ENCODE measurements around the gene TNFSF8.

The TNFSF8 gene

DNA sequence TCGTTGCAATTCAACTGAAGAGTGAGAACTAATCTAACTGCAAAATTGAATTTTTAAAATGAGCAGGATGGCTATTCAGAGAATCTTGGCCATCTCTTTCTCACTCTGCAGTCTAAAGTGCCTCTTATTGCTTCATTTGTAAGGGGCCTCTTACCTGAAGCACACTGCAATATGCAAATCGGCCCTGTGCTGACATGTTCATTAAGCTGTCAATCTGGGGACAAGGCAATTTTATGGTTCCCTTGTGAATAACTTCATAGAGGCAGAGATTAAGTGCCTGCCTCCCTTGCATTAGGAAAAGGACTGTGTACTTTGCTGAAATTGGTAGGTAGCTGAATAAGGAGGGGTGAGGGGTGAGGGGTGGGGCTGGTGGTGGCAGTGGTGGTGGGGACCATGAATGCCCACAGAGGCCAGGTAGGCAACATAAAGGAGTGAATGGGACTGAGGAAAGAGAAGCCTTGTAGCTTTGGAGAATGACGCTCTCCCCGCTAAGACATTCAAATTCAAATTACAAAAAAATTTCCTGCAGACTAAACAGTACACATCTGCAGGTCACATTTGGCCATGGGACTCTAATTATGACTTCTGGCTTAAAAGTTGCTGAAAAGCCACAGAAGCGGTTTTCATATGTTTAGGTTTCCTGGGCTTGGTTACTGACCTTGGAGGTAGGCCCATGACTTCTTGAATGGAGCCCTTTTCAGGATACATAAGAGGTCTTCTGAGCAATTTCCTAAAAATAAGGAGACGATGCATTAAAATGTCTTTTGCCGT is 25.0 kb downstream of the TNFSF8 start:
- no peak for DNase-seq
- peaks cover 42% of the 10 kb centered on the region for H3K36me3 ChIP-seq (ENCODE audit: insufficient read depth, low read length)
- no peak overlapping the region for H3K4me2 ChIP-seq (ENCODE audit: insufficient read depth, low read length)
- H3K27ac ChIP-seq (ENCODE audit: low read length) = peak overlapping the region; percentile 55
- peaks cover 93% of the 10 kb centered on the region for H3K4me1 ChIP-seq (ENCODE audit: insufficient read depth, low read length)
- H3K4me3 ChIP-seq (ENCODE audit: low read depth in 1 of 2, low read length in 2 of 2) = no peak overlapping the region
- no peaks in the 10 kb centered on the region for H3K79me2 ChIP-seq (ENCODE audit: insufficient read depth, low read length)
- H3K9ac ChIP-seq (ENCODE audit: low read depth, low read length) = no peak overlapping the region
- H2AFZ ChIP-seq (ENCODE audit: low read depth, low read length) = no peak overlapping the region
- ATAC-seq (ENCODE audit: insufficient read depth, low read depth) = no peak
- no peaks in the 10 kb centered on the region for H3K9me3 ChIP-seq (ENCODE audit: insufficient read depth, low read length, severe bottlenecking)
- H4K20me1 ChIP-seq (ENCODE audit: insufficient read depth, low read length) = no peaks in the 10 kb centered on the region
- TF ChIP-seq EZH2 (IDR thresholded peaks at IDR 0.05; ENCODE audit: borderline replicate concordance, low read depth, low read length, severe bottlenecking) = no peak
- TF ChIP-seq, protein P1, sequence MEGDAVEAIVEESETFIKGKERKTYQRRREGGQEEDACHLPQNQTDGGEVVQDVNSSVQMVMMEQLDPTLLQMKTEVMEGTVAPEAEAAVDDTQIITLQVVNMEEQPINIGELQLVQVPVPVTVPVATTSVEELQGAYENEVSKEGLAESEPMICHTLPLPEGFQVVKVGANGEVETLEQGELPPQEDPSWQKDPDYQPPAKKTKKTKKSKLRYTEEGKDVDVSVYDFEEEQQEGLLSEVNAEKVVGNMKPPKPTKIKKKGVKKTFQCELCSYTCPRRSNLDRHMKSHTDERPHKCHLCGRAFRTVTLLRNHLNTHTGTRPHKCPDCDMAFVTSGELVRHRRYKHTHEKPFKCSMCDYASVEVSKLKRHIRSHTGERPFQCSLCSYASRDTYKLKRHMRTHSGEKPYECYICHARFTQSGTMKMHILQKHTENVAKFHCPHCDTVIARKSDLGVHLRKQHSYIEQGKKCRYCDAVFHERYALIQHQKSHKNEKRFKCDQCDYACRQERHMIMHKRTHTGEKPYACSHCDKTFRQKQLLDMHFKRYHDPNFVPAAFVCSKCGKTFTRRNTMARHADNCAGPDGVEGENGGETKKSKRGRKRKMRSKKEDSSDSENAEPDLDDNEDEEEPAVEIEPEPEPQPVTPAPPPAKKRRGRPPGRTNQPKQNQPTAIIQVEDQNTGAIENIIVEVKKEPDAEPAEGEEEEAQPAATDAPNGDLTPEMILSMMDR (IDR thresholded peaks at IDR 0.05; ENCODE audit: borderline replicate concordance, extremely low read depth, low read length, poor library complexity, severe bottlenecking) = no peak
- H3K27me3 ChIP-seq (ENCODE audit: insufficient read depth, low read length, poor library complexity) = no peaks in the 10 kb centered on the region

DNA sequence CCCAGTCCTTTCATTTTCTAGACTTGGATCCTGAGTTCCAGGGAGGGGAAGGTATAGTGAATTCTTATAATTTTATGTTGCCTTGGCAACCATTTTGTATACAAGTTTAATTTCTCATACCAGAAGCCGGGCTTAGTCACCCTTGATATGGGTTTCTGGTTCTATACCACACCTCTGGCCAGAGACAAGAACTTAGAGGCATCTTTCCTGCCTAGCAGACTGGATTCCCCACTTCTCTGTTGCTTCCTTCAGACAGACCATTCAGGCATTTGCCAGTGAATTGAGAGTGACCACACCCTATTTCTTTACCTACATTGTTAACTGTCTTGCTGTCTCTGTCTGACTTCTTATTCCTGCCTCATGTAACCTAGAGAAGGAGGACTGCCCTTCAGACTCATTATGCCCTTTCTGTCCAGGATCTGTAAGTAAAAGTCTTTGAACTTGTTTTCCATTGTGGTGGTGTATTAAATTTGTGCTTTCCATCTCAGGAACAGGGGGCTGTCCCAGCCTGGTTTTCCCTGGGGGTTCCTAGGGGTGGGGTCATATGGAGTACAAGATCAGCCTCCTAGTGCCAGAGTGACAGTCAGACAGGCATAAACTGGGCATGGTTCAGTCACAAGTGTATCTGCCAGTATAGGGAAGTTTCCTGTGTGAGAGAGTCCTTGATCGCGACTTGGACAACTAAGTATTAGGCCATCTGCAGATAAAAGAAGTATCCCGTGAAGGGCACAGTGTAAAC is 27.4 kb downstream of the TNFSF8 start:
- no peak overlapping the region for H3K4me2 ChIP-seq (ENCODE audit: insufficient read depth, low read length)
- no peaks in the 10 kb centered on the region for H3K79me2 ChIP-seq (ENCODE audit: insufficient read depth, low read length)
- no peak overlapping the region for H3K9ac ChIP-seq (ENCODE audit: low read depth, low read length)
- peaks cover 93% of the 10 kb centered on the region for H3K4me1 ChIP-seq (ENCODE audit: insufficient read depth, low read length)
- H3K27me3 ChIP-seq (ENCODE audit: insufficient read depth, low read length, poor library complexity) = no peaks in the 10 kb centered on the region
- H2AFZ ChIP-seq (ENCODE audit: low read depth, low read length) = no peak overlapping the region
- DNase-seq = no peak
- H3K9me3 ChIP-seq (ENCODE audit: insufficient read depth, low read length, severe bottlenecking) = no peaks in the 10 kb centered on the region
- no peaks in the 10 kb centered on the region for H4K20me1 ChIP-seq (ENCODE audit: insufficient read depth, low read length)
- H3K4me3 ChIP-seq (ENCODE audit: low read depth in 1 of 2, low read length in 2 of 2) = no peak overlapping the region
- ATAC-seq (ENCODE audit: insufficient read depth, low read depth) = no peak
- H3K36me3 ChIP-seq (ENCODE audit: insufficient read depth, low read length) = peaks cover 42% of the 10 kb centered on the region
- TF ChIP-seq, protein P1 (IDR thresholded peaks at IDR 0.05; ENCODE audit: borderline replicate concordance, extremely low read depth, low read length, poor library complexity, severe bottlenecking) = no peak
- no peak for TF ChIP-seq EZH2 (IDR thresholded peaks at IDR 0.05; ENCODE audit: borderline replicate concordance, low read depth, low read length, severe bottlenecking)
- peak overlapping the region; percentile 95 for H3K27ac ChIP-seq (ENCODE audit: low read length)

DNA sequence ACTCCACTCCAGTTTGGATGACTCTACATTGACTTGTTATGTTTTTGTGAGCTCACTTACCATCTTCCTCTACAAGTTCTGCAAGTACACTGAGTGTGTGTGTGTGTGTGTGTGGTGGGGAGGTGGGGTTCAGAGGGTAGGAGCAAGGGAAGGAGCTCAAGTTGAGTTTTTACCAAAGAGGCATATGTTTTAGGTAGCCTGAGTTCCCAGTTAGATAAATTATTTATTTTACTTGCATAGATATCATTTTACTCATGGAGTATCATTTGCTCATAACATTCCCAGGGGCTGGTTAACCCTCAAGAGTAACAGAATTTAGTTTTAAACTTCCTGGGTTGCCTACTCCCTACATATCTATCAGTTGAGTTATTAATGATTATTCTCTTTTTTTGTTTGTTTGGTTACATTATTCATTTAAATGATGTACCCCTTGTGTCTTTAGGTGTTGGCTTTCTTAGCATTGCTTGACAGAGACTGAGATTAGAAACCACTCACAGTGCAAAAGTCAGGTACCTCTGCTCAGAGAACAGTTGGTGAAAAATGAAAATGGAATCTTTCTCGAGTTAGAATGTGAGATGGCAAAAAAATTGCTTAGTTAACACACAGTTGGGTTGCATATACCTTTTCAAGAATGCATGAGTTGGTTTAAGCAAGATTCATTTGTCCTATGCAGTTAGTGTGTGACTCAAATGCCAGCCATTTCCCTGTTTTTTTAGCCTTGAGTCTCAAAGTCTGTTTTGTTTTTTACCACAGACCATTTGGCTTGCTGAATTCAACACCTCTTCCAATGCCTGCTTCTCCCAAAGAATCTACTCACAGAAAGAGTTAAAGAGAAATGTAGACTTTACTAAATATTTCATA is 29.2 kb downstream of the TNFSF8 start:
- ATAC-seq (ENCODE audit: insufficient read depth, low read depth) (no peak), DNase-seq (no peak)
- Histone ChIP-seq H3K4me2 (ENCODE audit: insufficient read depth, low read length) (no peak overlapping the region), H3K79me2 (ENCODE audit: insufficient read depth, low read length) (no peaks in the 10 kb centered on the region), H3K4me3 (ENCODE audit: low read depth in 1 of 2, low read length in 2 of 2) (no peak overlapping the region), H3K4me1 (ENCODE audit: insufficient read depth, low read length) (peaks cover 84% of the 10 kb centered on the region), H4K20me1 (ENCODE audit: insufficient read depth, low read length) (no peaks in the 10 kb centered on the region), H3K27ac (ENCODE audit: low read length) (peak overlapping the region; percentile 95), H3K36me3 (ENCODE audit: insufficient read depth, low read length) (peaks cover 33% of the 10 kb centered on the region), H3K9ac (ENCODE audit: low read depth, low read length) (no peak overlapping the region), H2AFZ (ENCODE audit: low read depth, low read length) (no peak overlapping the region), H3K9me3 (ENCODE audit: insufficient read depth, low read length, severe bottlenecking) (no peaks in the 10 kb centered on the region), H3K27me3 (ENCODE audit: insufficient read depth, low read length, poor library complexity) (no peaks in the 10 kb centered on the region)
- no peak for TF ChIP-seq EZH2 (IDR thresholded peaks at IDR 0.05; ENCODE audit: borderline replicate concordance, low read depth, low read length, severe bottlenecking)
- TF ChIP-seq, protein P1 (IDR thresholded peaks at IDR 0.05; ENCODE audit: borderline replicate concordance, extremely low read depth, low read length, poor library complexity, severe bottlenecking) = no peak

Measured in DND-41 (cell line).